WTC11 (cell line): ENCODE results near the gene TRIM29. TPM values are rescaled to one million over a fixed set of nuclear protein-coding genes. Genes with fewer than 3 reads are reported as not detected.

Source experiments
- ATAC-seq: fragments of 200-7000 bp; cut with Tn5 transposase; 2 replicates; pipeline ENCODE4 v1.10.0; 2021; ENCODE audit warnings: mild to moderate bottlenecking, moderate library complexity
- CTCF ChIA-PET: fragments of 300-600 bp; sonication (Branson Sonifier 250); formaldehyde crosslinking; loops from one replicate; lab custom pipeline; 2021; ENCODE audit warnings: antibody characterized with exemption; lab: Charles Lee
- POLR2A ChIA-PET: fragments of 350-600 bp; sonication (Branson Sonifier 250); formaldehyde crosslinking; loops from one replicate; lab custom pipeline; 2021; ENCODE audit warnings: antibody characterized with exemption; lab: Charles Lee
- DNase-seq: peaks from one replicate; pipeline ENCODE4 v3.0.0; 2021; ENCODE audit warnings: low spot score
- H3K27ac Mint-ChIP-seq: 2 replicates; pipeline ENCODE4 v1.8.0; 2021; ENCODE audit warnings: mixed read lengths
- H3K27me3 Mint-ChIP-seq: 2 replicates; pipeline ENCODE4 v1.8.0; 2021; ENCODE audit warnings: low read depth, mild to moderate bottlenecking, moderate library complexity, mixed read lengths
- H3K36me3 Mint-ChIP-seq: 2 replicates; pipeline ENCODE4 v1.8.0; 2021; ENCODE audit warnings: mixed read lengths
- H3K4me1 Mint-ChIP-seq: 2 replicates; pipeline ENCODE4 v1.8.0; 2022; ENCODE audit warnings: mixed read lengths
- H3K4me3 Mint-ChIP-seq: 2 replicates; pipeline ENCODE4 v1.8.0; 2021; ENCODE audit warnings: mild to moderate bottlenecking, moderate library complexity, mixed read lengths
- H3K9me3 Mint-ChIP-seq: 2 replicates; pipeline ENCODE4 v1.8.0; 2021; ENCODE audit warnings: mixed read lengths
- ATF1 ChIP-seq: sonication (generic); formaldehyde crosslinking; IDR thresholded peaks from 2 replicates; pipeline ENCODE4 v1.8.1; 2023; ENCODE audit warnings: mild to moderate bottlenecking, moderate library complexity, missing genetic modification reagents
- ATF2 ChIP-seq: sonication (generic); formaldehyde crosslinking; IDR thresholded peaks from 2 replicates; pipeline ENCODE4 v1.8.1; 2022; ENCODE audit warnings: low read depth, missing genetic modification reagents, borderline replicate concordance
- CBFB ChIP-seq: sonication (generic); formaldehyde crosslinking; IDR thresholded peaks from 2 replicates; pipeline ENCODE4 v1.8.1; 2022; ENCODE audit warnings: mild to moderate bottlenecking, low read depth, missing genetic modification reagents
- CTCF ChIP-seq: fragments of 200-600 bp; IDR thresholded peaks from 2 replicates; pipeline ENCODE4 v1.8.0; 2022; ENCODE audit warnings: antibody characterized with exemption
- E2F1 ChIP-seq: sonication (generic); formaldehyde crosslinking; IDR thresholded peaks from 2 replicates; pipeline ENCODE4 v1.8.0; 2022; ENCODE audit warnings: mild to moderate bottlenecking, missing genetic modification reagents
- ELF4 ChIP-seq: sonication (generic); formaldehyde crosslinking; IDR thresholded peaks from 2 replicates; pipeline ENCODE4 v1.8.1; 2022; ENCODE audit warnings: low read depth, mild to moderate bottlenecking, moderate library complexity, missing genetic modification reagents
- EMX1 ChIP-seq: fragments of 250-450 bp; sonication (Bioruptor Pico); IDR thresholded peaks from 2 replicates; pipeline ENCODE4 v1.8.0; 2021; ENCODE audit warnings: mild to moderate bottlenecking
- ERG ChIP-seq: fragments of 250-450 bp; sonication (Bioruptor Pico); IDR thresholded peaks from 2 replicates; pipeline ENCODE4 v1.8.0; 2021; ENCODE audit warnings: mild to moderate bottlenecking
- ESRRA ChIP-seq: sonication (generic); formaldehyde crosslinking; IDR thresholded peaks from 2 replicates; pipeline ENCODE4 v1.8.1; 2022; ENCODE audit warnings: mild to moderate bottlenecking, missing genetic modification reagents, borderline replicate concordance
- FOXJ3 ChIP-seq: sonication (generic); formaldehyde crosslinking; IDR thresholded peaks from 2 replicates; pipeline ENCODE4 v1.9.0; 2021; ENCODE audit warnings: missing genetic modification reagents, mild to moderate bottlenecking, borderline replicate concordance
- FOXP1 ChIP-seq: sonication (generic); formaldehyde crosslinking; IDR thresholded peaks from 2 replicates; pipeline ENCODE4 v1.8.0; 2022; ENCODE audit warnings: missing genetic modification reagents, mild to moderate bottlenecking, moderate library complexity, borderline replicate concordance
- GABPB1 ChIP-seq: sonication (generic); formaldehyde crosslinking; IDR thresholded peaks from 2 replicates; pipeline ENCODE4 v1.8.1; 2023; ENCODE audit warnings: mild to moderate bottlenecking, missing genetic modification reagents
- GRHL2 ChIP-seq: fragments of 250-450 bp; sonication (Bioruptor Pico); IDR thresholded peaks from 2 replicates; pipeline ENCODE4 v1.8.0; 2022; ENCODE audit warnings: mild to moderate bottlenecking, moderate library complexity; ENCODE audit not compliant: insufficient replicate concordance, severe bottlenecking
- HMGA2 ChIP-seq: fragments of 250-450 bp; sonication (Bioruptor Pico); IDR thresholded peaks from 2 replicates; pipeline ENCODE4 v1.4.0; 2021; ENCODE audit warnings: mild to moderate bottlenecking, moderate library complexity
- JAZF1 ChIP-seq: fragments of 250-450 bp; sonication (Bioruptor Pico); IDR thresholded peaks from 2 replicates; pipeline ENCODE4 v1.9.0; 2021; ENCODE audit warnings: moderate library complexity, mild to moderate bottlenecking, inconsistent platforms
- JUN ChIP-seq: sonication (generic); formaldehyde crosslinking; IDR thresholded peaks from 2 replicates; pipeline ENCODE4 v1.8.0; 2023; ENCODE audit warnings: mild to moderate bottlenecking, missing genetic modification reagents
- NFATC4 ChIP-seq: fragments of 250-450 bp; sonication (Bioruptor Pico); IDR thresholded peaks from 2 replicates; pipeline ENCODE4 v1.9.0; 2021; ENCODE audit warnings: mild to moderate bottlenecking
- NR2C2 ChIP-seq: sonication (generic); formaldehyde crosslinking; IDR thresholded peaks from 2 replicates; pipeline ENCODE4 v1.8.0; 2022; ENCODE audit warnings: mild to moderate bottlenecking, missing genetic modification reagents
- OVOL2 ChIP-seq: fragments of 250-450 bp; sonication (Bioruptor Pico); IDR thresholded peaks from 2 replicates; pipeline ENCODE4 v1.9.0; 2021; ENCODE audit warnings: mild to moderate bottlenecking, borderline replicate concordance
- PRRX2 ChIP-seq: fragments of 250-450 bp; sonication (Bioruptor Pico); IDR thresholded peaks from 2 replicates; pipeline ENCODE4 v1.8.0; 2021; ENCODE audit warnings: mild to moderate bottlenecking
- SMAD3 ChIP-seq: sonication (generic); formaldehyde crosslinking; IDR thresholded peaks from 2 replicates; pipeline ENCODE4 v1.8.0; 2022; ENCODE audit warnings: missing genetic modification reagents, mild to moderate bottlenecking, borderline replicate concordance
- ZNF281 ChIP-seq: sonication (generic); formaldehyde crosslinking; IDR thresholded peaks from 2 replicates; pipeline ENCODE4 v1.8.0; 2023; ENCODE audit warnings: mild to moderate bottlenecking, missing genetic modification reagents
- ZNF396 ChIP-seq: fragments of 250-450 bp; sonication (Bioruptor Pico); IDR thresholded peaks from 2 replicates; pipeline ENCODE4 v1.8.0; 2021; ENCODE audit warnings: mild to moderate bottlenecking, moderate library complexity, borderline replicate concordance
- ZNF423 ChIP-seq: fragments of 250-450 bp; sonication (Bioruptor Pico); IDR thresholded peaks from 2 replicates; pipeline ENCODE4 v2.1.2; 2022; ENCODE audit warnings: mild to moderate bottlenecking, moderate library complexity
- ZNF425 ChIP-seq: fragments of 250-450 bp; sonication (Bioruptor Pico); conservative IDR thresholded peaks from 2 replicates; pipeline ENCODE4 v1.9.0; 2021; ENCODE audit warnings: mild to moderate bottlenecking
- total RNA-seq: library from RNA; stranded (reverse); gene quantifications from 3 replicates; pipeline ENCODE4 v1.2.3, GENCODE V29; 2021

Gene TRIM29
- total RNA-seq, 1 experiment from 2014 or later: 0.11 TPM

- CTCF ChIA-PET: no interaction called here
- TF ChIP-seq JAZF1 (CRISPR knock-in tag): no peak
- TF ChIP-seq CBFB (CRISPR knock-in tag): no peak
- no peak for TF ChIP-seq GRHL2
- no peak for TF ChIP-seq ZNF423
- no peak for TF ChIP-seq ATF1 (CRISPR knock-in tag)
- TF ChIP-seq GABPB1 (CRISPR knock-in tag): no peak
- TF ChIP-seq ZNF425: no peak
- TF ChIP-seq CTCF: no peak
- no peak for TF ChIP-seq EMX1
- TF ChIP-seq ESRRA (CRISPR knock-in tag): no peak
- no peak for TF ChIP-seq FOXP1 (CRISPR knock-in tag)
- TF ChIP-seq E2F1 (CRISPR knock-in tag): no peak
- TF ChIP-seq ATF2 (CRISPR knock-in tag): no peak
- no peak for TF ChIP-seq FOXJ3 (CRISPR knock-in tag)
- TF ChIP-seq, all 79 proteins: peak for 0
- Mint-ChIP-seq H3K27ac (no peak overlapping the region), H3K36me3 (no peaks in the 10 kb centered on the region), H3K4me3 (no peak overlapping the region), H3K4me1 (peaks cover 7% of the 10 kb centered on the region; the same call in 1 of the 2 replicates), H3K27me3 (no peaks in the 10 kb centered on the region), H3K9me3 (peaks cover 4% of the 10 kb centered on the region)
- DNase-seq (no peak), ATAC-seq (no peak)
- POLR2A ChIA-PET: no interaction called here
Observed at GRCh38 chr11:120073196-120073595, 64.7 kb downstream of the TRIM29 start.

GRCh38 chr11:120068114-120068573 is 69.8 kb downstream of the TRIM29 start:
- CTCF ChIA-PET: no interaction called here
- Mint-ChIP-seq H3K27me3 (peaks cover 6% of the 10 kb centered on the region; the same call in 1 of the 2 replicates), H3K4me1 (peaks cover 11% of the 10 kb centered on the region), H3K36me3 (no peaks in the 10 kb centered on the region), H3K27ac (no peak overlapping the region), H3K9me3 (no peaks in the 10 kb centered on the region), H3K4me3 (no peak overlapping the region)
- ATAC-seq: no peak
- POLR2A ChIA-PET: no interaction called here
- no peak for DNase-seq
- TF ChIP-seq PRRX2 (CRISPR knock-in tag): no peak
- no peak for TF ChIP-seq CBFB (CRISPR knock-in tag)
- no peak for TF ChIP-seq NR2C2 (CRISPR knock-in tag)
- no peak for TF ChIP-seq HMGA2
- TF ChIP-seq OVOL2 (CRISPR knock-in tag): no peak
- TF ChIP-seq NFATC4 (CRISPR knock-in tag): no peak
- TF ChIP-seq SMAD3 (CRISPR knock-in tag): no peak
- TF ChIP-seq JUN (CRISPR knock-in tag): no peak
- TF ChIP-seq FOXP1 (CRISPR knock-in tag): no peak
- TF ChIP-seq ZNF396 (CRISPR knock-in tag): no peak
- no peak for TF ChIP-seq ERG (CRISPR knock-in tag)
- no peak for TF ChIP-seq ZNF281 (CRISPR knock-in tag)
- TF ChIP-seq ELF4 (CRISPR knock-in tag): no peak
